Activated CD8-positive, alpha-beta memory T cell treated with anti-CD3 and anti-CD28 coated beads, Interleukin-2, amount 50 U/mL, for 1 hour (primary cell): ENCODE results near the gene NKD1.

ENCODE experiments used
- DNase-seq: peaks from one replicate; pipeline ENCODE4 v3.0.0-alpha.2; 2020; ENCODE audit errors: extremely low read depth

The NKD1 gene

GRCh38 chr16:50558913-50559312, 10.7 kb downstream of the NKD1 start:
- DNase-seq: no peak

GRCh38 chr16:50559342-50559741, 11.1 kb downstream of the NKD1 start:
- no peak for DNase-seq

- DNase-seq: no peak
Measured at GRCh38 chr16:50559804-50560514, 11.8 kb downstream of the NKD1 start.

GRCh38 chr16:50560903-50561863, 13.0 kb downstream of the NKD1 start:
- no peak for DNase-seq

GRCh38 chr16:50562657-50563056, 14.5 kb downstream of the NKD1 start:
- no peak for DNase-seq

GRCh38 chr16:50563989-50564388, 15.8 kb downstream of the NKD1 start:
- DNase-seq: no peak

- DNase-seq: no peak
Measured at GRCh38 chr16:50565428-50565827, 17.2 kb downstream of the NKD1 start.

- no peak for DNase-seq
Measured at GRCh38 chr16:50566014-50566962, 18.1 kb downstream of the NKD1 start.

GRCh38 chr16:50567651-50568050, 19.5 kb downstream of the NKD1 start:
- no peak for DNase-seq

- DNase-seq: no peak
Measured at GRCh38 chr16:50568187-50568815, 20.1 kb downstream of the NKD1 start.

GRCh38 chr16:50570354-50570753, 22.2 kb downstream of the NKD1 start:
- DNase-seq: no peak

GRCh38 chr16:50570808-50571598, 22.8 kb downstream of the NKD1 start:
- DNase-seq: no peak

GRCh38 chr16:50571786-50572185, 23.6 kb downstream of the NKD1 start:
- no peak for DNase-seq

GRCh38 chr16:50572700-50573099, 24.5 kb downstream of the NKD1 start:
- DNase-seq: no peak

GRCh38 chr16:50573279-50573678, 25.1 kb downstream of the NKD1 start:
- DNase-seq: no peak

- DNase-seq: no peak
Measured at GRCh38 chr16:50573947-50574744, 25.9 kb downstream of the NKD1 start.

- no peak for DNase-seq
Measured at GRCh38 chr16:50574745-50575136, 26.5 kb downstream of the NKD1 start.

- no peak for DNase-seq
Measured at GRCh38 chr16:50575743-50576142, 27.5 kb downstream of the NKD1 start.

- no peak for DNase-seq
Measured at GRCh38 chr16:50576403-50577113, 28.4 kb downstream of the NKD1 start.
